PC-9 (cell line): Measurements from ENCODE around the gene GDF2.

Experiments
- EZH2 ChIP-seq: fragments of 200-600 bp; sonication (generic); IDR thresholded peaks from 2 replicates; pipeline ENCODE4 v1.8.0; 2017; ENCODE audit warnings: antibody characterized with exemption, low read depth
- TF ChIP-seq, protein P1 (sequence below): fragments of 200-600 bp; sonication (generic); conservative IDR thresholded peaks from 2 replicates; pipeline ENCODE4 v1.6.1; 2017; ENCODE audit warnings: mixed run types, antibody characterized with exemption, mild to moderate bottlenecking, moderate library complexity

- TF ChIP-seq, protein P1, sequence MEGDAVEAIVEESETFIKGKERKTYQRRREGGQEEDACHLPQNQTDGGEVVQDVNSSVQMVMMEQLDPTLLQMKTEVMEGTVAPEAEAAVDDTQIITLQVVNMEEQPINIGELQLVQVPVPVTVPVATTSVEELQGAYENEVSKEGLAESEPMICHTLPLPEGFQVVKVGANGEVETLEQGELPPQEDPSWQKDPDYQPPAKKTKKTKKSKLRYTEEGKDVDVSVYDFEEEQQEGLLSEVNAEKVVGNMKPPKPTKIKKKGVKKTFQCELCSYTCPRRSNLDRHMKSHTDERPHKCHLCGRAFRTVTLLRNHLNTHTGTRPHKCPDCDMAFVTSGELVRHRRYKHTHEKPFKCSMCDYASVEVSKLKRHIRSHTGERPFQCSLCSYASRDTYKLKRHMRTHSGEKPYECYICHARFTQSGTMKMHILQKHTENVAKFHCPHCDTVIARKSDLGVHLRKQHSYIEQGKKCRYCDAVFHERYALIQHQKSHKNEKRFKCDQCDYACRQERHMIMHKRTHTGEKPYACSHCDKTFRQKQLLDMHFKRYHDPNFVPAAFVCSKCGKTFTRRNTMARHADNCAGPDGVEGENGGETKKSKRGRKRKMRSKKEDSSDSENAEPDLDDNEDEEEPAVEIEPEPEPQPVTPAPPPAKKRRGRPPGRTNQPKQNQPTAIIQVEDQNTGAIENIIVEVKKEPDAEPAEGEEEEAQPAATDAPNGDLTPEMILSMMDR: no peak
- TF ChIP-seq EZH2: no peak
Observed at GRCh38 chr10:47306387-47307210, 15.7 kb upstream of the GDF2 start.
